Dedifferentiated amniotic fluid mesenchymal stem cell (primary cell): ENCODE results near the gene CDH23.
"Not testable (repeated sequence)": the region's sequence is repeated elsewhere in the genome, so short reads cannot be mapped to it uniquely, and the experiment has no call there.

Experiments used
- DNase-seq: peaks from one replicate; pipeline ENCODE4 v3.0.0-alpha.2; 2016; ENCODE audit errors: extremely low spot score

The CDH23 gene

GRCh38 chr10:71396711-71397295 lies at the start of gene CDH23:
Gene CDH23, plus strand, starts transcription at chr10:71396920. Its CDS starts 42,912 bp downstream, at chr10:71439832.
- DNase-seq: no peak

GRCh38 chr10:71347587-71348395 lies 48.9 kb upstream of the CDH23 start:
- no peak for DNase-seq

- DNase-seq: no peak
These were observed 47.9 kb upstream of the CDH23 start for GRCh38 chr10:71348850-71349249.

GRCh38 chr10:71349406-71349805 lies 47.3 kb upstream of the CDH23 start:
- no peak for DNase-seq

- DNase-seq: no peak
These were observed 45.6 kb upstream of the CDH23 start for GRCh38 chr10:71351087-71351486.

- no peak for DNase-seq
These were observed 44.9 kb upstream of the CDH23 start for GRCh38 chr10:71351628-71352319.

- no peak for DNase-seq
These were observed 43.1 kb upstream of the CDH23 start for GRCh38 chr10:71353639-71354038.

- no peak for DNase-seq
These were observed 41.9 kb upstream of the CDH23 start for GRCh38 chr10:71354776-71355175.

GRCh38 chr10:71355886-71356285 lies 40.8 kb upstream of the CDH23 start:
- no peak for DNase-seq

GRCh38 chr10:71357792-71358265 lies 38.9 kb upstream of the CDH23 start:
- no peak for DNase-seq

GRCh38 chr10:71358277-71358676 lies 38.4 kb upstream of the CDH23 start:
- DNase-seq: no peak

- not testable (repeated sequence) for DNase-seq
These were observed 37.8 kb upstream of the CDH23 start for GRCh38 chr10:71358906-71359305.

GRCh38 chr10:71359364-71360046 lies 37.2 kb upstream of the CDH23 start:
- DNase-seq: no peak

- DNase-seq: no peak
These were observed 36.0 kb upstream of the CDH23 start for GRCh38 chr10:71360735-71361134.

GRCh38 chr10:71361581-71361980 lies 35.1 kb upstream of the CDH23 start:
- no peak for DNase-seq

- no peak for DNase-seq
These were observed 34.6 kb upstream of the CDH23 start for GRCh38 chr10:71362141-71362540.

- DNase-seq: no peak
These were observed 32.8 kb upstream of the CDH23 start for GRCh38 chr10:71363936-71364335.

- DNase-seq: no peak
These were observed 31.4 kb upstream of the CDH23 start for GRCh38 chr10:71365366-71365765.

GRCh38 chr10:71366690-71367089 lies 30.0 kb upstream of the CDH23 start:
- no peak for DNase-seq

GRCh38 chr10:71367271-71367670 lies 29.4 kb upstream of the CDH23 start:
- no peak for DNase-seq

GRCh38 chr10:71368176-71368575 lies 28.5 kb upstream of the CDH23 start:
- DNase-seq: no peak

- no peak for DNase-seq
These were observed 28.1 kb upstream of the CDH23 start for GRCh38 chr10:71368643-71369042.
